Thymus (tissue), 11 donors: ENCODE results near the gene NKX2-8. TPM values are rescaled to one million over a fixed set of nuclear protein-coding genes. Genes with fewer than 3 reads are reported as not detected.

Experiments used
- DNase-seq, 9 donors: peaks; one replicate each; pipeline ENCODE4 v3.0.0-alpha.2; 2013; ENCODE audit warnings: low spot score in 9 of 9, low read depth in 6 of 9, missing footprints in 1 of 9
- H3K27ac ChIP-seq, 2 donors: one replicate each; pipeline ENCODE4 v1.5.1; 2013; ENCODE audit warnings: control low read depth in 1 of 2, low read depth in 1 of 2, low read length in 1 of 2, mild to moderate bottlenecking in 1 of 2, moderate library complexity in 1 of 2
- H3K27me3 ChIP-seq, 2 donors: one replicate each; pipeline ENCODE4 v1.5.1; 2013; ENCODE audit warnings: low read length in 1 of 2; ENCODE audit not compliant: control insufficient read depth in 2 of 2, insufficient read depth in 1 of 2
- H3K36me3 ChIP-seq, 2 donors: one replicate each; pipeline ENCODE4 v1.5.1; 2013; ENCODE audit warnings: low read length in 1 of 2, mild to moderate bottlenecking in 1 of 2, moderate library complexity in 1 of 2; ENCODE audit not compliant: control insufficient read depth in 2 of 2, insufficient read depth in 2 of 2
- H3K4me1 ChIP-seq, 2 donors: one replicate each; pipeline ENCODE4 v1.5.1; 2013; ENCODE audit warnings: low read length in 2 of 2; ENCODE audit not compliant: control insufficient read depth in 2 of 2, insufficient read depth in 2 of 2
- H3K4me3 ChIP-seq, 2 donors: one replicate each; pipeline ENCODE4 v1.5.1; 2013; ENCODE audit warnings: low read length in 2 of 2, control low read depth in 1 of 2, mild to moderate bottlenecking in 1 of 2
- H3K9me3 ChIP-seq, 2 donors: one replicate each; pipeline ENCODE4 v1.5.1; 2013; ENCODE audit warnings: low read length in 1 of 2, mild to moderate bottlenecking in 1 of 2; ENCODE audit not compliant: control insufficient read depth in 2 of 2, insufficient read depth in 1 of 2
- WGBS: extraction: QIAGEN DNeasy Blood & Tissue Kit; methylation state at CpG from one replicate; pipeline ENCODE4 v1.1.7; 2013; 5-methylcytosine and 5-hydroxymethylcytosine counted together
- polyA plus RNA-seq: library from polyadenylated mRNA; stranded (reverse); fragments of 200-250 nt; gene quantifications from one replicate; pipeline ENCODE4 v1.2.3, GENCODE V29; 2013
- total RNA-seq: library from RNA; stranded (reverse); fragments of 120-200 nt; gene quantifications from one replicate; pipeline ENCODE4 v1.2.4, GENCODE V29; 2013
- donor health status: healthy.

NKX2-8 gene
- total and polyA plus RNA-seq, 2 donors, result 0.05 to 0.32 TPM

DNA sequence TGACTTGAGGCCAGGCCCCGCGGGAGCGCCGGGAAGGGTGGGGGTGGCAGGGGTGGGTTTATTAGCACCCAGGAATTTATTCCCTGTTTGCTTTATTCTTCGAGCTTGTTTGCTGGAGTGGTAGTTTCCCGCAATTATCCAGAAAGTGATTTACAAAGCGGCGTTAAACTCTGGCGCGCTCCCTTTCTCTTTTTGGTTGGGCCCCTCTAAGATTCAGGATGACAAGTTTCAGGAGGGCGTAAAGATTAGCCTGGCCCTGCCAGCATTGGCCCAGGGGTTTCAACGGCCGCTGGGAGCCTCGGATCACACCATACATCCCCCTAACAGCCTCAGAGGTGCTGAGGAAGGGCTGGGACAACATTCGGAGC, 444 bp upstream of the NKX2-8 start:
- peaks cover 65 to 90% of the 10 kb centered on the region in 2 donors for H3K27me3 ChIP-seq
- H3K4me3 ChIP-seq, result no peak overlapping the region
- peaks cover 0 to 2% of the 10 kb centered on the region in 2 donors for H3K4me1 ChIP-seq

DNA sequence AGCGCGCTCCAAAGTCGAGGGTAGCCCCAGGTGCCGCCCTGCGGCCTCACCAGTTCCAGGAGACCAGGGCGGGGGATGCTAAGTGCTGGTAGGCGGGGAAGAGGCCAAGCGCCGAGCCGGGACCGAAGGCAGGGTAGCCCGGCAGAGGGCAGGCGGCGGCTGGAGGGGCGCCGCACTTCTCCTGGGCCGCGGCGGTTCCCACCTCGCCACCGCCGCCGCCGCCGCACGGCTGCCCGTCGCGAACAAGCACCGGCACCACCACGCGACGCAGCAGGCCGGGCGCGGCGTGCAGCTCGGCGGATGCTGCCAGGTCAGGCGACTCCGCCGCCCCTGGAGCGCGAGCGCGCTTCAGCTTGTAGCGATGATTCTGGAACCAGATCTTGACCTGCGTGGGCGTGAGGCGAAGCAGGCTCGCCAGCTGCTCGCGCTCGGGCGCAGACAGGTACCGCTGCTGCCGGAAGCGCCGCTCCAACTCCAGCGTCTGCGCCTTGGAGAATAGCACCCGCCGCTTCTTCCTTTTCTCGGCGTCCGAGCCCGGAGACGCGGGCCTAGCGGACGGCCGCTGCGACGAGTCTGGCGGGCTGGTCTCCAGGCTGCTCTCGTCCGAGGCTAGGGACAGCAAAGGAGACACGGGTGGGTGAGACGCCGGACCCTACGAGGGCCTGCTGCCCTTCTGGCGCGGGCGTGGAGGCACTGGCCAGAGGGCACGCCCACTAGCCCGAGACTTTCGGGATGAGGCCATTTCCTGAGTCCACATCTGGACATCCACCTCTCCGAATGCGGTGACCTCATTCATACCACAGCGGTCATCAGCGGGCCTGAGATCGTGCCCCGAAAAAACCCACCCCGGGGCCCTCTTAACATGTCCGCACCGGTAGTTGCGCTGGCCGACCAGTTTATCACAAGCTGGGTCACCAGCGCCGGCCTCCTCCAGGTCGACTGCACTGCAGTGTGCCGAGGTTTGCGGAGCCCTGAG, 1.3 kb downstream of the NKX2-8 start:
- Histone ChIP-seq H3K9me3 (peaks cover 0 to 6% of the 10 kb centered on the region in 2 donors), H3K27me3 (peaks cover 65 to 94% of the 10 kb centered on the region in 2 donors), H3K4me1 (peaks cover 0 to 2% of the 10 kb centered on the region in 2 donors), H3K4me3 (peak overlapping the region in 1 of 2 donors; percentile 29), H3K27ac (no peak overlapping the region), H3K36me3 (no peaks in the 10 kb centered on the region)
- WGBS, result 2% methylated on average over 103 of the region's 103 CpGs
- DNase-seq, result peak in 1 of 9 donors; percentile 9

More for the DNA sequence above, 444 bp upstream of the NKX2-8 start:
- H3K27ac ChIP-seq, result no peak overlapping the region
- no peak for DNase-seq
- peaks cover 0 to 6% of the 10 kb centered on the region in 2 donors for H3K9me3 ChIP-seq
- WGBS, result 4% methylated on average over 15 of the region's 15 CpGs
- H3K36me3 ChIP-seq, result no peaks in the 10 kb centered on the region

DNA sequence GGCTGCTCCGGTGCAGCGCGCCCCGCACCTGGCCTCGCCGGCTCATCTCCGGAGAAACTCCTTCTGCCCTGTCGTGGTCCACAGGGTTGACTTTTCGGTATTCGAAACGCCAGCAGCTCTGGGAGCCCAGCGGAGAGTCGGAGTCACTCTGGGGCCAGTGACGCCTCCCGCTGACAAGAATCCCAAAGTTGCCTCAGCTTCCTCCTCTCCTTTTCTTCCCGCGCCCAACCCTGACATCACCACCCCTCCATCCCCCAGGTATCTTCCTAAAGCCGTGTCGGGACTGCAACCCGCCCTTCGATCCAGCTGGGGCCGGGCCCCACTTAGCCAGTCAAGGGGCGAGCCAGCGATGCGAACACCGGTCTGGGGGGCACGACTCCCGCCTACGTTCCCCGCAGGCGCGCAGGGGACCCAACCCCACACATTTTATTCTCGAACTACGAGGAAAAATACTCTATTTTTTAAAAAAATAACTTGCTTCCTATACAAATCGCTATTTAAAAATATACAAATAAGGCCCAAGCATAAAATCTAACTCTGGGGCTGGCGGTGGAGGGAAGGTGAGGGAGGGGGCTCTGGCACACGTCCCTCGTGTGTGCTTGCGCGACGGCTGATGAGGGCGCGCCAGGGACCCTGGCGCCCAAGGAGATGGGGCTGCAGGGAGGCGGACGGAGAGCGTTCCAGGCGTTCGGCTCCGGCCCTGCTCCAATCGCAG, 2.1 kb downstream of the NKX2-8 start:
- Histone ChIP-seq H3K4me3 (no peak overlapping the region), H3K27me3 (peaks cover 64 to 89% of the 10 kb centered on the region in 2 donors), H3K27ac (no peak overlapping the region), H3K4me1 (peaks cover 0 to 2% of the 10 kb centered on the region in 2 donors), H3K9me3 (peaks cover 0 to 6% of the 10 kb centered on the region in 2 donors), H3K36me3 (no peaks in the 10 kb centered on the region)
- DNase-seq, result no peak
- WGBS, result 9% methylated on average over 51 of the region's 51 CpGs

DNA sequence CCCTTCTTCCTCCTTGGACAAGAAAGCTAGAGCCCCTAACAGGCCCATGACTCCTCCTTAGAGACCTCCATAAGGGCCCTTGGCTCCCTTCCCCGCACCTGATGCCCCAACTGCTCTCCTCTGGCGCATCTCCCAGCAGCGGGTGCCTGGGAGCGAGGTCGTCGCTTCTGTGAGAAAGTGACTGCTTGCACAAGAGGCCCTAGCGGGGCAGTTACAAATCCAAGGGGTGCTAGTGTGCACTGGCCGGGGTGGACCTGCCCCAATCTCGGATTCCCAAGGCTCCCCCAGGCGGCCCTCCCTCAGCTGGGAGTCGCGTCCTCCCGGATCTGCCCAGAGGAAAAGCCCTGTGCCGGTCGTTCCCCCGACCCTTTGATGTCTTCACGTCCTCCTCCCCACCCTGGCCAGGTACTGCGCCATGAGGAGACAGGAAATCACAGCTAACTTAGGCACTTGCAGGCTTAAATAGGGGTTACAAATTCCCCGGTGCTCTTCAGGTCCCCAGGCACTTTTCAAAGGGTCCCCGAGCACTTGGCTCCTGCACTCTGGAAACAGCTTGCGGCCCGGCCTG, 2.8 kb downstream of the NKX2-8 start:
- Histone ChIP-seq H3K27ac (no peak overlapping the region), H3K27me3 (peaks cover 58 to 82% of the 10 kb centered on the region in 2 donors), H3K36me3 (no peaks in the 10 kb centered on the region), H3K4me1 (peaks cover 0 to 2% of the 10 kb centered on the region in 2 donors), H3K4me3 (no peak overlapping the region), H3K9me3 (peaks cover 0 to 6% of the 10 kb centered on the region in 2 donors)
- WGBS, result 10% methylated on average over 22 of the region's 22 CpGs
- no peak for DNase-seq

DNA sequence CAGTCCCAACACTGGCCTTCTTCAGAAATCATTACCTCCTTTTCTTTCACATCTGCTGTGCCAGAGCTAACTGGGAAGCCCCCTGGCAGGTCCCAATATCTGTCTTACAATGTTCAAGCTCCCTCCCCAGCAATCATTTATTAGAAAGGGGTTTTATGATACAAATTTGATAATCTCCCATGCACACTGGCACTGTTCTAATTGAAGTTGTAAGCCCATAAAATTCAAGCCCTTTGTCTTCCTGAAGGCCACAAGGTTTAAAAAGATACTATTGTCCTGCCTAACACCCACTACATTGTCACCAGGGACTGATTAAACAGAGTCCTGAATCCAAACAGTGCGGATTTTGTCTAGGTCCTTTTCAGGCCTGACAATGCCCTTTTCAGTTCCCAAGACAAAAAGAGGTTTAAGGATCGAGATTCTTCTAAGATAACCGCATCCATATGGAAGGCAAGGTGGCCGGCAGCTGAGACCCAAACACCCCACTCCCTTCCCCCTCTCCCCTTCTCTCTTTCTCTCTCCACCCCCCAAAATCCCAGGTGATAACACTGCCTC, 3.3 kb downstream of the NKX2-8 start:
- peaks cover 54 to 76% of the 10 kb centered on the region in 2 donors for H3K27me3 ChIP-seq
- no peaks in the 10 kb centered on the region for H3K36me3 ChIP-seq
- WGBS, result 31% methylated on average over 4 of the region's 4 CpGs
- no peak for DNase-seq
- no peak overlapping the region for H3K4me3 ChIP-seq
- H3K27ac ChIP-seq, result no peak overlapping the region
- H3K9me3 ChIP-seq, result peaks cover 0 to 6% of the 10 kb centered on the region in 2 donors
- H3K4me1 ChIP-seq, result peaks cover 0 to 2% of the 10 kb centered on the region in 2 donors

DNA sequence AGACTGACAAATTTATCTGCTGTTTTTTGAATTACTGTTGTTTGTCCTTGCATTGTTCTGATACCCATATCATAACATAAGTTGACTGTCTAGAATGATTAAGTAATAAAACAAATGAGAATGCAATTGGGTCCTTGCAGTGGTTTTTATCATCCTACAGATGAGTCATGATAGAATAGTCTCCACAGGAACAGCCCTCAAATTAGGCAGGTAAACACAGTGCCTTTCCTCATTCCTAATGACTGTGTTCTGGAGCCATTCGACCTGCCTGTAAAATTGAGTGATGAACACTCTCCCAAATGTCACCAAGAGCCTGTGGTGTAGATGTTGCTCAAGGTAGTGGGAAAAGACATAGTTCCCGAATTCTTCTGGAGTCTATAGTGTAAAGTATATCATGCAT, 12.3 kb downstream of the NKX2-8 start:
- no peak for DNase-seq
- Histone ChIP-seq H3K27ac (no peak overlapping the region), H3K4me1 (no peaks in the 10 kb centered on the region), H3K27me3 (no peaks in the 10 kb centered on the region), H3K4me3 (no peak overlapping the region), H3K36me3 (no peaks in the 10 kb centered on the region), H3K9me3 (no peaks in the 10 kb centered on the region)
- 73% methylated on average over 2 of the region's 2 CpGs for WGBS

DNA sequence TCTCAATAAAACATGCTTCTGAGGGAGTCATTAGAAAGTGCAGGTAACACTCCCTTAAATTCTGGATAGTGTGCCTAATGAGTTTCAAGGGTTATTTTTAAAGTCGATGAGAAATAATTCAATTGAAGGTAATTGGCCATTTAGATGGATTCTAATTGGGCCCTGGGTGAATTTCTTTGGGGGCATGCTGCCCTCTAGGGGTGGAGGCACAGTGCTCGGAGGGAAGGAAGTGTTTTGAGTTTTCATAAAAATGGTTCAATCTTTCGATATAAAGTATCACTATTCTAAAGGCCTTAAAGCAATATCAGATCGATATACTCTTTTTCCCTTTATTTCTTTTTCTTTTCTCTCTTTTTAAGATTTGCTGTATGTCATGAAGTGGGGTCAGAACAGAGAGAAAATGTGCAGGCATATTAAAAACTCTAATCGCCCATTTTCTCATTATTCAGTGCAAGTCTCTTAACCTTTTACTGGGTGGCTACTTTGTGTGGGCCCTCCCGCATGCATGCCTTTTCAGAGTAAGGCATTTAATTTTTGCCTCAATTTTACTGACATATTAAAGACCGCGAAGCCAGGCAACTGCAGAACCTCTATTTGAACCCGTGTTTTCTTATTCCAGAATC, 25.5 kb downstream of the NKX2-8 start:
- Histone ChIP-seq H3K9me3 (no peaks in the 10 kb centered on the region), H3K4me1 (no peaks in the 10 kb centered on the region), H3K27me3 (no peaks in the 10 kb centered on the region), H3K36me3 (no peaks in the 10 kb centered on the region), H3K4me3 (no peak overlapping the region), H3K27ac (no peak overlapping the region)
- peak in 1 of 9 donors; percentile 2 for DNase-seq
- WGBS, result 67% methylated on average over 9 of the region's 9 CpGs

DNA sequence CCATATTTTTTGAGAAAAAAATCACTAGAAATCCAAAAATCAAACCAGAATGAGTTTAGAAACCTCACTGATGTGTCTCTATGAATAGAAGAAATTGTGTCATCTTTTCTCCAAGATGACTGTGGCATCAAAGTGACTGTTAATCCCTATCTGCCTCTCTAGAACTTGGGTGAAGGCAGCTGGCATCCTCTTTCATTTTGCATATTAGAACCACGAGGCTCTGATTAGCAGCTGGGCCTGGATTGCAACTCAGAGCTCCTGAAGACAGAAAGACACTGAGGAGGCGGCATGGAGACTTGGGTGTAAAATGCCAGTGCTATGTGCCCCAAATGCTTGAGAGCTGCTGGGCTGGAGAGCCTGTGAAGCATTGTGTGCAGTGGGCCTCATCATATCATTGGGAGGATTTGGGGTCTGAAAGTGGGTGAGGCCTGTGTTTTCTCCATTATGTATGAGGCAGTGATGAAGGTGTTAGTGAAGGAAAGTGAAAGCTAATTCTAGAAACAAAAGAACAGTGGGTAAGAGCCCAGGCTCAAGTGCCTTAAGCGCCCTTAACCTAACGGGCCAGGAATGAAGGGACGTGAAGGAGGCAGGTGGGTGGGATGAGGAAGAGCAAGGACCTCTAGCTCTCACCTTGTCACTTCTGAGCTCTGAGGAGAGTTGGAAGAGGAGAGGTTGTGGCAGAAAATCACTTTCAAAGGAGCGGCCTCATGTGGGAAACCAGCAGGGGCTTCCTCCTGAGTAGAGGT, 26.2 kb downstream of the NKX2-8 start:
- 88% methylated on average over 6 of the region's 6 CpGs for WGBS
- no peaks in the 10 kb centered on the region for H3K4me1 ChIP-seq
- H3K36me3 ChIP-seq, result no peaks in the 10 kb centered on the region
- H3K9me3 ChIP-seq, result no peaks in the 10 kb centered on the region
- DNase-seq, result no peak
- H3K27ac ChIP-seq, result no peak overlapping the region
- H3K27me3 ChIP-seq, result no peaks in the 10 kb centered on the region
- H3K4me3 ChIP-seq, result no peak overlapping the region
